ENCODE results near the gene PVALEF. TPM values are rescaled to one million over a fixed set of nuclear protein-coding genes. Genes with fewer than 3 reads are reported as not detected.
"Not testable (repeated sequence)": the region's sequence is repeated elsewhere in the genome, so short reads cannot be mapped to it uniquely, and the experiment has no call there.

The PVALEF gene
- total RNA-seq, 3 donors from 2014 or later: not detected

GRCh38 chr17:81143200-81143527 is 22.1 kb upstream of the PVALEF start:
- H3K4me1 ChIP-seq (ENCODE audit: low read depth): no peaks in the 10 kb centered on the region
- peak; percentile 19 for ATAC-seq
- TF ChIP-seq CTCF (IDR thresholded peaks at IDR 0.05): no peak

GRCh38 chr17:81143717-81144422 is 21.4 kb upstream of the PVALEF start:
- ATAC-seq (no peak), DNase-seq (no peak)
- TF ChIP-seq CTCF (IDR thresholded peaks at IDR 0.05): no peak
- Histone ChIP-seq H3K4me1 (ENCODE audit: low read depth) (no peaks in the 10 kb centered on the region), H3K4me3 (no peak overlapping the region), H3K36me3 (ENCODE audit: low read depth) (no peaks in the 10 kb centered on the region), H3K9me3 (no peaks in the 10 kb centered on the region)
- intact Hi-C loops (cut with DNase I, micrococcal nuclease): no loop called here

More at GRCh38 chr17:81143200-81143527, 22.1 kb upstream of the PVALEF start:
- DNase-seq: no peak
- H3K9me3 ChIP-seq: no peaks in the 10 kb centered on the region
- intact Hi-C loops (cut with DNase I, micrococcal nuclease): no loop called here
- H3K4me3 ChIP-seq: no peak overlapping the region
- no peaks in the 10 kb centered on the region for H3K36me3 ChIP-seq (ENCODE audit: low read depth)

GRCh38 chr17:81144423-81144781 is 20.9 kb upstream of the PVALEF start:
- DNase-seq (no peak), ATAC-seq (no peak)
- Histone ChIP-seq H3K4me1 (ENCODE audit: low read depth) (no peaks in the 10 kb centered on the region), H3K36me3 (ENCODE audit: low read depth) (no peaks in the 10 kb centered on the region), H3K4me3 (no peak overlapping the region), H3K9me3 (no peaks in the 10 kb centered on the region)
- TF ChIP-seq CTCF (IDR thresholded peaks at IDR 0.05): no peak
- intact Hi-C loops (cut with DNase I, micrococcal nuclease): no loop called here

GRCh38 chr17:81146208-81146607 is 19.1 kb upstream of the PVALEF start:
- intact Hi-C loops (cut with DNase I, micrococcal nuclease); H3K36me3 ChIP-seq (ENCODE audit: low read depth); H3K4me3 ChIP-seq; H3K9me3 ChIP-seq; DNase-seq; ATAC-seq; H3K4me1 ChIP-seq (ENCODE audit: low read depth): not testable (repeated sequence)

- no peak overlapping the region for H3K4me3 ChIP-seq
- no peaks in the 10 kb centered on the region for H3K4me1 ChIP-seq (ENCODE audit: low read depth)
- intact Hi-C loops (cut with DNase I, micrococcal nuclease): no loop called here
- H3K9me3 ChIP-seq: no peaks in the 10 kb centered on the region
- no peak for TF ChIP-seq CTCF (IDR thresholded peaks at IDR 0.05)
- DNase-seq (no peak), ATAC-seq (no peak)
- no peaks in the 10 kb centered on the region for H3K36me3 ChIP-seq (ENCODE audit: low read depth)
Observed at GRCh38 chr17:81147701-81148100, 17.6 kb upstream of the PVALEF start.

GRCh38 chr17:81148571-81148970 is 16.7 kb upstream of the PVALEF start:
- Histone ChIP-seq H3K36me3 (ENCODE audit: low read depth) (no peaks in the 10 kb centered on the region), H3K9me3 (no peaks in the 10 kb centered on the region), H3K4me1 (ENCODE audit: low read depth) (no peaks in the 10 kb centered on the region), H3K4me3 (no peak overlapping the region)
- TF ChIP-seq CTCF (IDR thresholded peaks at IDR 0.05): no peak
- ATAC-seq (no peak), DNase-seq (no peak)
- intact Hi-C loops (cut with DNase I, micrococcal nuclease): no loop called here
